ENCODE data around the gene CA10. TPM values are rescaled to one million over a fixed set of nuclear protein-coding genes. Genes with fewer than 3 reads are reported as not detected.

CA10 gene
- total RNA-seq, 6 experiments from 2014 or later: not detected

DNA sequence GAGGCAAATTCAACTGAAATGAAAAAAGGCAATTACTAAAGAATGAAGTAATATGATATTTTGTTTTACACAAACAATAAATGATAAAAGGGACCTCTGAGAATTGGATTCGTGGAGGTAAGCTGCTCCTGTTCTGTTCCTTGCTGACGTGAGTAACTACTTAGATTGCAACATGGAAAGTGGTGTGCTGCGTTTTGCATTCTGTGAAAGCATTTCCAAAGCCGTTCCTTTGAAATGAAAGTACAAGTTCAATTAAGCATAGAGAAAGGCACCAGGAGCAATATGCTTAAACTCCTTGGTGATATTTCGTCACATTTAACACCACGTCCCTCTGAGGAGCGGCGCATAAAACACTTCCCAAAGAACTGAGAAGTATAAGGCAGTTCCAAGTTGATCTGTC is 516.5 kb downstream of the CA10 start:
- H3K4me1 ChIP-seq: no peaks in the 10 kb centered on the region
- ATAC-seq (peak in 2 of 4 donors; percentile 42 to 52), DNase-seq (no peak)
- no peak overlapping the region for H3K4me3 ChIP-seq
- no peaks in the 10 kb centered on the region for H3K36me3 ChIP-seq
- WGBS (ENCODE audit: insufficient coverage, low coverage, low lambda C conversion rate, missing lambda C conversion rate): 28% methylated on average over 8 of the region's 8 CpGs
- no peaks in the 10 kb centered on the region for H3K9me3 ChIP-seq
- intact Hi-C loops (cut with DNase I): no loop called here
- no peak overlapping the region for H3K27ac ChIP-seq
- TF ChIP-seq POLR2A (IDR thresholded peaks at IDR 0.05): no peak
- TF ChIP-seq, protein P1, sequence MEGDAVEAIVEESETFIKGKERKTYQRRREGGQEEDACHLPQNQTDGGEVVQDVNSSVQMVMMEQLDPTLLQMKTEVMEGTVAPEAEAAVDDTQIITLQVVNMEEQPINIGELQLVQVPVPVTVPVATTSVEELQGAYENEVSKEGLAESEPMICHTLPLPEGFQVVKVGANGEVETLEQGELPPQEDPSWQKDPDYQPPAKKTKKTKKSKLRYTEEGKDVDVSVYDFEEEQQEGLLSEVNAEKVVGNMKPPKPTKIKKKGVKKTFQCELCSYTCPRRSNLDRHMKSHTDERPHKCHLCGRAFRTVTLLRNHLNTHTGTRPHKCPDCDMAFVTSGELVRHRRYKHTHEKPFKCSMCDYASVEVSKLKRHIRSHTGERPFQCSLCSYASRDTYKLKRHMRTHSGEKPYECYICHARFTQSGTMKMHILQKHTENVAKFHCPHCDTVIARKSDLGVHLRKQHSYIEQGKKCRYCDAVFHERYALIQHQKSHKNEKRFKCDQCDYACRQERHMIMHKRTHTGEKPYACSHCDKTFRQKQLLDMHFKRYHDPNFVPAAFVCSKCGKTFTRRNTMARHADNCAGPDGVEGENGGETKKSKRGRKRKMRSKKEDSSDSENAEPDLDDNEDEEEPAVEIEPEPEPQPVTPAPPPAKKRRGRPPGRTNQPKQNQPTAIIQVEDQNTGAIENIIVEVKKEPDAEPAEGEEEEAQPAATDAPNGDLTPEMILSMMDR (IDR thresholded peaks at IDR 0.05): no peak
- no peaks in the 10 kb centered on the region for H3K27me3 ChIP-seq

DNA sequence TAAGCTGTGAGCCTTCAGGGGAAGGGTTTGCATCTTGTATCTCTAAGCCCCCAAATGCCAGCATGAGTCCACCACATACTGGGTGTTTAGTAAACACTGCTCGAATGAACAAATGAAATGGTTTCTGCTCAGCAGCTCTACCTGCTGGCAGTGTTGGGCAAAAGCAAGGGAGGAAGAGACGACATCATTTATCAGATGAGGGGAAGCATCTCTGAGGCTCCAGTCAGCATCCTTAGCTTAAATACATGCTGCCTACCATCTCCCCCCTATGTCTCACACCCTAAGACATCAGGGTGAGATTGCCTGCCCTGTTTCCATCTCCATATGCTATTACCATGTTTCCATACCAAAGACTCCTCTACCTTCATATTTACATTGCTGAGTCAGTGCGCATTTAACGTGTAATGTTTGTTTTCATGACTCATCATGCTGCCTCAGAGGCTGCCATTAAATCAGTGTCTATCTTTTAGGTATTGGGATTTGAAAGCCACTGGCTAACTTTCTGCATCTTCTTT is 518.3 kb downstream of the CA10 start:
- no peak overlapping the region for H3K27ac ChIP-seq
- no peaks in the 10 kb centered on the region for H3K36me3 ChIP-seq
- WGBS (ENCODE audit: insufficient coverage, low coverage, low lambda C conversion rate, missing lambda C conversion rate): 39% methylated on average over 3 of the region's 4 CpGs
- H3K9me3 ChIP-seq: no peaks in the 10 kb centered on the region
- intact Hi-C loops (cut with DNase I): no loop called here
- no peak overlapping the region for H3K4me3 ChIP-seq
- no peaks in the 10 kb centered on the region for H3K4me1 ChIP-seq
- DNase-seq (no peak), ATAC-seq (peak in 2 of 4 donors; percentile 20 to 40)
- TF ChIP-seq, protein P1 (IDR thresholded peaks at IDR 0.05): peak in 3 of 4 donors; percentile 30 to 49 (median 35)
- no peak for TF ChIP-seq POLR2A (IDR thresholded peaks at IDR 0.05)
- H3K27me3 ChIP-seq: no peaks in the 10 kb centered on the region

DNA sequence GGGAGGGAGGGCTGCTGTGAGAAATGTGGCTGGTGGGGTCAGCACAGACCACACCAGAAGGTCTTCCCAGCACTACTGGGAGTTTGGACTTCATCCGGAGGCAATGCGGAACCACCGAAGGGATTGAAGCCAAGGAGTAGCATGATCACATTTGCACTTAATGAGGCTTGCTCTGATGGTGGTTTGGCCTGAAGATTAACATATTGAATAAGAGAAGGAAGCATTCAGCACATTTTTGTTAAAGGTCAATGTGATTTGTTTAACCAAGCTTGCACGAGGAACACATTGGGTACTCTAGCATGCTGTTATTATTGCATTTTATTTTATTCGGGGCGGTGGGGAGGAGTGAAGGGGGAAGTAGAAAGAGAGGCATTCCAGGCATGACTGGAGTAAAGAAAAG is 519.5 kb downstream of the CA10 start:
- H3K4me3 ChIP-seq: no peak overlapping the region
- H3K27ac ChIP-seq: no peak overlapping the region
- no peaks in the 10 kb centered on the region for H3K36me3 ChIP-seq
- TF ChIP-seq, protein P1 (IDR thresholded peaks at IDR 0.05): no peak
- TF ChIP-seq POLR2A (IDR thresholded peaks at IDR 0.05): no peak
- WGBS (ENCODE audit: insufficient coverage, low coverage, low lambda C conversion rate, missing lambda C conversion rate): 59% methylated on average over 5 of the region's 6 CpGs
- no peaks in the 10 kb centered on the region for H3K27me3 ChIP-seq
- no peaks in the 10 kb centered on the region for H3K9me3 ChIP-seq
- intact Hi-C loops (cut with DNase I): no loop called here
- DNase-seq (no peak), ATAC-seq (no peak)
- no peaks in the 10 kb centered on the region for H3K4me1 ChIP-seq

DNA sequence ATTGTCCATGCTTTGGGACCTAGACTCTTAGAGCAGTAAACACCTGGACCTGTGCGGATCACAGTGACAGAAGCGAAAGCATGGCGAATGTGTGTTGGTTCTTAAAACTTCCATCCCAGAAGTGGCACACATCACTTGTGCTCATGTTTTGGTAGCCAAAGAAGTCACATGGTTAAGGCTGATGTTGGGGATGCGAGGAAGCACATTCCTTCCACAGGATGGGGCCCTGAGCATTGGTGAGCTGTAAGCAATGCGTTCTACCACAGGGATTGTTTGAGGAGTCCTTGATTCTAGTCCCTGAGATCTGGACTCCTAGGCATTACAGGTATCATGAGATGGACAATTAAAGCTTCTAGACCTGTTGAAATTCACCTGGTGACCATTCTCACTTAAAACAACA is 522.2 kb downstream of the CA10 start:
- intact Hi-C loops (cut with DNase I): no loop called here
- Histone ChIP-seq H3K27ac (no peak overlapping the region), H3K27me3 (no peaks in the 10 kb centered on the region), H3K4me3 (no peak overlapping the region), H3K9me3 (no peaks in the 10 kb centered on the region), H3K4me1 (no peaks in the 10 kb centered on the region), H3K36me3 (no peaks in the 10 kb centered on the region)
- TF ChIP-seq, protein P1 (IDR thresholded peaks at IDR 0.05): no peak
- TF ChIP-seq POLR2A (IDR thresholded peaks at IDR 0.05): no peak
- DNase-seq: no peak
- WGBS (ENCODE audit: insufficient coverage, low coverage, low lambda C conversion rate, missing lambda C conversion rate): 85% methylated on average over 5 of the region's 5 CpGs
- no peak for ATAC-seq

All from right lobe of liver (tissue), 6 donors.